Colonic mucosa (tissue), 4 donors: ENCODE data around the gene ZDHHC14. TPM values are rescaled to one million over a fixed set of nuclear protein-coding genes. Genes with fewer than 3 reads are reported as not detected.

Source experiments
- DNase-seq: peaks from one replicate; pipeline ENCODE4 v3.0.0-alpha.2; 2020
- H3K27ac ChIP-seq: fragments of 200-600 bp; one replicate; pipeline ENCODE4 v1.8.0; 2021
- H3K27me3 ChIP-seq: fragments of 200-600 bp; one replicate; pipeline ENCODE4 v1.8.0; 2021
- H3K36me3 ChIP-seq: fragments of 200-600 bp; one replicate; pipeline ENCODE4 v1.8.0; 2021
- H3K4me1 ChIP-seq: fragments of 200-600 bp; one replicate; pipeline ENCODE4 v1.8.0; 2021; ENCODE audit warnings: mild to moderate bottlenecking
- H3K4me3 ChIP-seq: fragments of 200-600 bp; one replicate; pipeline ENCODE4 v1.8.0; 2021
- H3K9ac ChIP-seq, 2 donors: one replicate each; pipeline ENCODE4 v1.7.0; 2013; ENCODE audit warnings: control low read depth in 2 of 2, low read depth in 2 of 2, low read length in 2 of 2
- H3K9me3 ChIP-seq: fragments of 200-600 bp; one replicate; pipeline ENCODE4 v1.8.0; 2021
- CTCF ChIP-seq: fragments of 200-600 bp; IDR thresholded peaks from one replicate; pipeline ENCODE4 v1.8.0; 2022; ENCODE audit warnings: antibody characterized with exemption, mild to moderate bottlenecking
- intact Hi-C: fragments of 100-400 bp; cut with DNase I; formaldehyde crosslinking; loops from one replicate; pipeline ENCODE4 v1.14.1; 2022
- total RNA-seq, 2 donors: library from RNA; stranded (reverse); fragmentation: NEBNext Ultra II Directional in 1 of 2; extraction: Animal tissue kit (Norgen Biotek cat#: 25700) in 1 of 2; gene quantifications; one replicate each; pipeline ENCODE4 v1.2.1, GENCODE V29; 2021
- donor health status: healthy.
- donor health status: DM: no; HTN: no; CAD: no.
- donor health status: DM: no; HTN: no; CAD: no.

The ZDHHC14 gene
- total RNA-seq, 2 donors from 2014 or later: 8.4 to 11.4 TPM

- intact Hi-C loops: no loop called here
- no peak for TF ChIP-seq CTCF
- H3K36me3 ChIP-seq: no peaks in the 10 kb centered on the region
- H3K4me1 ChIP-seq: no peaks in the 10 kb centered on the region
- H3K4me3 ChIP-seq: no peak overlapping the region
- H3K9ac ChIP-seq: no peak overlapping the region
- no peaks in the 10 kb centered on the region for H3K9me3 ChIP-seq
- no peaks in the 10 kb centered on the region for H3K27me3 ChIP-seq
- no peak overlapping the region for H3K27ac ChIP-seq
- DNase-seq: no peak
Observed at GRCh38 chr6:157644043-157644810, 263.2 kb downstream of the ZDHHC14 start.

- H3K27me3 ChIP-seq: no peaks in the 10 kb centered on the region
- H3K9me3 ChIP-seq: no peaks in the 10 kb centered on the region
- intact Hi-C loops: no loop called here
- no peaks in the 10 kb centered on the region for H3K36me3 ChIP-seq
- no peak for TF ChIP-seq CTCF
- DNase-seq: no peak
- no peak overlapping the region for H3K4me3 ChIP-seq
- H3K9ac ChIP-seq: no peak overlapping the region
- no peaks in the 10 kb centered on the region for H3K4me1 ChIP-seq
- no peak overlapping the region for H3K27ac ChIP-seq
Observed at GRCh38 chr6:157645201-157645795, 264.3 kb downstream of the ZDHHC14 start.

GRCh38 chr6:157646012-157646411 lies 265.0 kb downstream of the ZDHHC14 start:
- no peak for DNase-seq
- Histone ChIP-seq H3K27ac (no peak overlapping the region), H3K4me3 (no peak overlapping the region), H3K36me3 (no peaks in the 10 kb centered on the region), H3K9me3 (no peaks in the 10 kb centered on the region), H3K9ac (no peak overlapping the region), H3K27me3 (no peaks in the 10 kb centered on the region), H3K4me1 (no peaks in the 10 kb centered on the region)
- no peak for TF ChIP-seq CTCF
- intact Hi-C loops: no loop called here

- Histone ChIP-seq H3K4me1 (no peaks in the 10 kb centered on the region), H3K9me3 (no peaks in the 10 kb centered on the region), H3K27me3 (no peaks in the 10 kb centered on the region), H3K27ac (no peak overlapping the region), H3K36me3 (no peaks in the 10 kb centered on the region), H3K4me3 (no peak overlapping the region), H3K9ac (no peak overlapping the region)
- intact Hi-C loops: no loop called here
- TF ChIP-seq CTCF: no peak
- no peak for DNase-seq
Observed at GRCh38 chr6:157647261-157647915, 266.4 kb downstream of the ZDHHC14 start.

- Histone ChIP-seq H3K9ac (no peak overlapping the region), H3K4me3 (no peak overlapping the region), H3K9me3 (no peaks in the 10 kb centered on the region), H3K4me1 (no peaks in the 10 kb centered on the region), H3K36me3 (no peaks in the 10 kb centered on the region), H3K27me3 (no peaks in the 10 kb centered on the region), H3K27ac (no peak overlapping the region)
- intact Hi-C loops: no loop called here
- no peak for DNase-seq
- TF ChIP-seq CTCF: no peak
Observed at GRCh38 chr6:157648561-157648960, 267.6 kb downstream of the ZDHHC14 start.
